ENCODE measurements around the gene STRIP2.
"Not testable (repeated sequence)": the region's sequence is repeated elsewhere in the genome, so short reads cannot be mapped to it uniquely, and the experiment has no call there.

The STRIP2 gene

DNA sequence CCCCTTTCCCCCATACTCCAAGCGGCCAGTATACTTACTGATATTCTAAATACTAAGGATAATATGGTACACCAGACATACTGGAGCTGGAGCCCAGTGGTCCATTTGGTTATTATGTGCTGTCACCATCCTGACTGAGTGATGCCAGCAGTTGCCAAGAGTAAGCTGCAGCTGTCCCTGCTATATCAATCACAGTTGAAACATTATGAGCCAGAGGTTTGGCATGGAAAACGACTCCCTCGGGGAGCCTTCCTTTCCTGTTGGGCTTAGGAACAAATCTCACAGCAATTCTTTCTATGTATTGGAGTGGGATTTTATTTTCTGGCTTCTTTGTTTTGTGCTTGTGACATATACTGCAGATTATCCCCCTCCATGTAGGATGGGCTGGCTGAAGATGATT lies 32.6 kb downstream of the STRIP2 start:
- H3K4me3 ChIP-seq (ENCODE audit: low read depth, low read length): no peak overlapping the region
- TF ChIP-seq, protein P1, sequence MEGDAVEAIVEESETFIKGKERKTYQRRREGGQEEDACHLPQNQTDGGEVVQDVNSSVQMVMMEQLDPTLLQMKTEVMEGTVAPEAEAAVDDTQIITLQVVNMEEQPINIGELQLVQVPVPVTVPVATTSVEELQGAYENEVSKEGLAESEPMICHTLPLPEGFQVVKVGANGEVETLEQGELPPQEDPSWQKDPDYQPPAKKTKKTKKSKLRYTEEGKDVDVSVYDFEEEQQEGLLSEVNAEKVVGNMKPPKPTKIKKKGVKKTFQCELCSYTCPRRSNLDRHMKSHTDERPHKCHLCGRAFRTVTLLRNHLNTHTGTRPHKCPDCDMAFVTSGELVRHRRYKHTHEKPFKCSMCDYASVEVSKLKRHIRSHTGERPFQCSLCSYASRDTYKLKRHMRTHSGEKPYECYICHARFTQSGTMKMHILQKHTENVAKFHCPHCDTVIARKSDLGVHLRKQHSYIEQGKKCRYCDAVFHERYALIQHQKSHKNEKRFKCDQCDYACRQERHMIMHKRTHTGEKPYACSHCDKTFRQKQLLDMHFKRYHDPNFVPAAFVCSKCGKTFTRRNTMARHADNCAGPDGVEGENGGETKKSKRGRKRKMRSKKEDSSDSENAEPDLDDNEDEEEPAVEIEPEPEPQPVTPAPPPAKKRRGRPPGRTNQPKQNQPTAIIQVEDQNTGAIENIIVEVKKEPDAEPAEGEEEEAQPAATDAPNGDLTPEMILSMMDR (IDR thresholded peaks at IDR 0.05; ENCODE audit: borderline replicate concordance, insufficient read depth, low read depth, low read length): no peak

DNA sequence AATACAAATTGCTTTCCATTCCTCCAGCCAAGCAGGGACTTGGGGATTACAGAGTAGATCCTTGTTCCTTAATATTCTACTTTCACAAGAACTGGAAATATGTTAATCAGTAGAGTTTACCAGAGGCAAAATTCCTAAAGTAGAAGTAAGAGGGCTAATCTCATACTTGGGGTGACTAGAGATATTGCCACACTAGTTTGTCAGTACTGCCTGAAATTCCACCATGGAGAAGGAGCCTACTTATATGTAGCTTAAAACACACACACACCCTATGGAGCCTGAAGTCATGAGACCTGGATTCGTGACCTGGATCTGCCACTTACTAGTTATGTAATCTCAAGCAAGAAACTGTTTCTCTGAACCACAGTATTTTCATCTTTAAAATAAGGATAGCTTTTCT lies 33.9 kb downstream of the STRIP2 start:
- TF ChIP-seq, protein P1 (IDR thresholded peaks at IDR 0.05; ENCODE audit: borderline replicate concordance, insufficient read depth, low read depth, low read length): no peak
- no peak overlapping the region for H3K4me3 ChIP-seq (ENCODE audit: low read depth, low read length)

DNA sequence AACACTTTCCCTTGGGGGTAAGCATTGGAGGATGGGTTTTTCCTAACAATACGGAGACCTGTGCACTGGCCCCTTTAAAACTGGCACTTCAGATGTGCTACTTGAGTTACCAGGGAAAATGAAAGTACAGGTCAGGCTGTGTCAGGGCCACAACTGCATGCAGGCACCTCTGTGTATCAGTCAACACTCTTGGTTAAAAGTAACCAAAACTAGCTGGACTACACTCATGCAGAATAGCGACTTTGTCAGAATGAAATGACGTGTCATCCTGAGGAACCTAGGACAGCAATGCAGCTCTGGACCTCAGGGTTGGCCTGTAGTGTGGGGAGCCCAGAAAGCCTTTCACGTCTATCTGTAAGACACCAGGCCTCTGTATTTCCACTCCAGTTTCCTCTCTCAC lies 34.3 kb downstream of the STRIP2 start:
- TF ChIP-seq, protein P1 (IDR thresholded peaks at IDR 0.05; ENCODE audit: borderline replicate concordance, insufficient read depth, low read depth, low read length): no peak
- H3K4me3 ChIP-seq (ENCODE audit: low read depth, low read length): no peak overlapping the region

DNA sequence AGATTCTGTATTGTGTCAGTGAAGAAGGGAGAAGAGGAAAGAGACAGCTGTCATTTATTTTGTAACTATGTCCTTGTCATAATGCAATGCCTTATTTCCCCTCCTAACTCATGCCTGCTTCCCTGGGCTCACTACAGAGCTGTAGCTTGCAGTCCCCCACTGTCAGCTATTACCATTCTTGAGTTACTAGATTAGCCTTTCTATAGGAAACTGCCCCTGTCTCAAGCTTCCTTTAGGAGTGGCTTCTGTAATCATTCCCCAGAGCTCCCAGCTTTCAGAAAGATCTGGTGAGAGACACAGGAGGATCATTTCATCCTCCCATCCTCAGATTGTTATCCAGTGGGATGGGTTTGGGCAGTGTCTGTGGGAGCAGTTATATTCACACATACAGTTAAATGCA lies 35.7 kb downstream of the STRIP2 start:
- TF ChIP-seq, protein P1 (IDR thresholded peaks at IDR 0.05; ENCODE audit: borderline replicate concordance, insufficient read depth, low read depth, low read length): no peak
- H3K4me3 ChIP-seq (ENCODE audit: low read depth, low read length): no peak overlapping the region

DNA sequence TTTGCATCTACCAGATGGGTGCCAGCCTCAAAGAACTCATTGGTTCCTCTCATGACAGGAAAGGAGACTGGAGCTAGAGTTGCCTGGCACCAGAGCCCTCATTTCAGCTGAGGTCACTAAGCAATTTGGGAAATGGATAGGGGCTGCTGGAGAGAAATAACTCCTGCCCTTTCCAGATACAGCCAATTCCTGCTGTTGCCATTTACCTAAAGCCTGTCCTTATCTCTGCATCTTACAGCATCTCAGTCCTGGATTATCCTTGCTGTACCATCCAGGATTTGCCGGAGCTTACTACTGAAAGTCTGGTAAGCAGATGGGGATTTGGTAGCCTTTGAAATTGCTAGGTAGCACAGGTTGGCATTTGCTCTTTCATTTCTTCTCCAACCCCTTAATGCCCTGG lies 36.2 kb downstream of the STRIP2 start:
- TF ChIP-seq, protein P1 (IDR thresholded peaks at IDR 0.05; ENCODE audit: borderline replicate concordance, insufficient read depth, low read depth, low read length): no peak
- H3K4me3 ChIP-seq (ENCODE audit: low read depth, low read length): no peak overlapping the region

DNA sequence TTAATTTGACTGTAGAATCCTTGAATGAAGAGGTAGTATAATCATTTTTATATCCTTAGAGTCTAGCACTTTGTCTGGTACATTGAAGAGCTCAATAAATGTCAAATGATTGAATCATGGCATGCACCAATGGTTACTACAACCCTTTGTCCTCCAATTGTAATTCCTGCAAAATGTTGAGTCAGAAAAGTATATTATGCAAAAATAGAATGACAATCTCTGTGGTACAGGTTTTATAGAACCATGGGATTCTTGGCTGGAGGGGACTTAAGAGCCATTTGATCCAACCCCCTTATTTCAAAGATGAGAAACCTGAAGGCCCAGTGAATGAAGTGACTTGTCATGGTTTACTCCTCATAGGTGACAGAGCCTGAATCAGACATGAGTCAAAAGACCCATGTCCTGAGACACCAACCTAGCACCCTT lies 37.2 kb downstream of the STRIP2 start:
- H3K4me3 ChIP-seq (ENCODE audit: low read depth, low read length): no peak overlapping the region

DNA sequence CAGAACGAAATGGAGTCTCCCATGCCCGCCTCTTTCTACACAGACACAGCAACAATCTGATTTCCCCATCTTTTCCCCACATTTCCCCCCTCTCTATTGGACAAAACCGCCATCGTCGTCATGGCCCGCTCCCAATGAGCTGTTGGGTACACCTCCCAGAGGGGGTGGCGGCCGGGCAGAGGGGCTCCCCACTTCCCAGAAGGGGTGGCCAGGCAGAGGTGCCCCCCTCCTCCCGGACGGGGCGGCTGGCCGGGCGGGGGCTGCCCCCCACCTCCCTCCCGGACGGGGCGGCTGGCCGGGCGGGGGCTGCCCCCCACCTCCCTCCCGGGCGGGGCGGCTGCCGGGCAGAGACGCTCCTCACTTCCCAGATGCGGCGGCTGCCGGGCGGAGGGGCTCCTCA lies 41.7 kb downstream of the STRIP2 start:
- H3K4me3 ChIP-seq (ENCODE audit: low read depth, low read length): not testable (repeated sequence)

More for the DNA sequence above, 37.2 kb downstream of the STRIP2 start:
- TF ChIP-seq, protein P1 (IDR thresholded peaks at IDR 0.05; ENCODE audit: borderline replicate concordance, insufficient read depth, low read depth, low read length): no peak

DNA sequence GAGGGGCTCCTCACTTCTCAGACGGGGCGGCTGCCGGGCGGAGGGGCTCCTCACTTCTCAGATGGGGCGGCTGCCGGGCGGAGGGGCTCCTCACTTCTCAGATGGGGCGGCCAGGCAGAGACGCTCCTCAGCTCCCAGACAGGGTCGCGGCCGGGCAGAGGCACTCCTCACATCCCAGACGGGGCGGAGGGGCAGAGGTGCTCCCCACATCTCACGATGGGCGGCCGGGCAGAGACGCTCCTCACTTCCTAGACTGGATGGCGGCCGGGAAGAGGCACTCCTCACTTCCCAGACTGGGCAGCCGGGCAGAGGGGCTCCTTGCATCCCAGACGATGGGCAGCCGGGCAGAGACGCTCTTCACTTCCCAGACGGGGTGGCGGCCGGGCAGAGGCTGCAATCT lies 42.2 kb downstream of the STRIP2 start:
- H3K4me3 ChIP-seq (ENCODE audit: low read depth, low read length): not testable (repeated sequence)

Measured in GM12875 (cell line).